ENCODE results near the gene KIF2B. TPM values are rescaled to one million over a fixed set of nuclear protein-coding genes. Genes with fewer than 3 reads are reported as not detected.

KIF2B gene
- total RNA-seq, 6 experiments from 2014 or later, result not detected

DNA sequence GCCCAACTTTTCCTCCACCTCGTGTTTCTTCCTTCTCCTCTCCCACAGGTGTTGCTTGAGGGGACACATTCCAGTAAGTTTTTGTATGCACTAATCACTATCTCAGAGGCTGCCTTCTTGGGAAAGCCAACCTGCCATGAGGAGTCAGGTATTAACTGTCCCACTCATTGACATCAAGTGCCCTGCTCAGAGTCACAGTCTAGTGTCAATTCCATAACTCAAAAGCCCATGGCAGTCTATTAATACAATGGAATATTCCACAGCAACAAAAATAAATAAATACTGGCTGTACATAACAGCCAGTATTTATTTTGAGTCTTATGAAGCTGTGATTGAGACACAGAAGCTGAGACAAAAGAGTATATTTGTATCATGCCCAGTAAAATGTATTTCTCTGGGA, 26.1 kb upstream of the KIF2B start:
- Mint-ChIP-seq H3K27me3 (ENCODE audit: insufficient read depth) (no peaks in the 10 kb centered on the region), H3K4me1 (ENCODE audit: low read depth) (no peaks in the 10 kb centered on the region), H3K4me3 (no peak overlapping the region), H3K9me3 (peaks cover 25% of the 10 kb centered on the region), H3K36me3 (ENCODE audit: low read depth) (no peaks in the 10 kb centered on the region; the same call in 1 of the 2 replicates), H3K27ac (no peak overlapping the region)
- DNase-seq, result no peak
- TF ChIP-seq, protein P1, sequence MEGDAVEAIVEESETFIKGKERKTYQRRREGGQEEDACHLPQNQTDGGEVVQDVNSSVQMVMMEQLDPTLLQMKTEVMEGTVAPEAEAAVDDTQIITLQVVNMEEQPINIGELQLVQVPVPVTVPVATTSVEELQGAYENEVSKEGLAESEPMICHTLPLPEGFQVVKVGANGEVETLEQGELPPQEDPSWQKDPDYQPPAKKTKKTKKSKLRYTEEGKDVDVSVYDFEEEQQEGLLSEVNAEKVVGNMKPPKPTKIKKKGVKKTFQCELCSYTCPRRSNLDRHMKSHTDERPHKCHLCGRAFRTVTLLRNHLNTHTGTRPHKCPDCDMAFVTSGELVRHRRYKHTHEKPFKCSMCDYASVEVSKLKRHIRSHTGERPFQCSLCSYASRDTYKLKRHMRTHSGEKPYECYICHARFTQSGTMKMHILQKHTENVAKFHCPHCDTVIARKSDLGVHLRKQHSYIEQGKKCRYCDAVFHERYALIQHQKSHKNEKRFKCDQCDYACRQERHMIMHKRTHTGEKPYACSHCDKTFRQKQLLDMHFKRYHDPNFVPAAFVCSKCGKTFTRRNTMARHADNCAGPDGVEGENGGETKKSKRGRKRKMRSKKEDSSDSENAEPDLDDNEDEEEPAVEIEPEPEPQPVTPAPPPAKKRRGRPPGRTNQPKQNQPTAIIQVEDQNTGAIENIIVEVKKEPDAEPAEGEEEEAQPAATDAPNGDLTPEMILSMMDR (IDR thresholded peaks at IDR 0.05), result no peak

DNA sequence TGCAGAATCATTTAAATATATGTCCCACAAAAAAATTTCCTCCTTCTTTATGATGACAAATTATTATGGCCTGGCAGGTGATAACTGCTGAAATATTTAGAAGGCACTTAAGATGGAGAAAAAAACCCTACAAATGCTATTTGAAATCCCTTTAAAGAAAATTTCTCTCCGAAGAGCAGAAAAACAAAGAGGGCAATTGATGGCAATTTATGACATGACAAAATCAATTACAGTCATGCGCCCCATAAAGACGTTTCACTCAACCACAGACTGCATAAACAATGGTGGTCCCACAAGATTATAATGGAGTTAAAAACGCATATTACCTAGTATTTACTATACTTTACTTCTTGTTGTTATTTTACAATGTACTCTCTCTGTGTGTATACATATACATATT, 25.2 kb upstream of the KIF2B start:
- Mint-ChIP-seq H3K9me3 (peaks cover 25% of the 10 kb centered on the region), H3K27ac (no peak overlapping the region), H3K36me3 (ENCODE audit: low read depth) (no peaks in the 10 kb centered on the region; the same call in 1 of the 2 replicates), H3K4me1 (ENCODE audit: low read depth) (no peaks in the 10 kb centered on the region), H3K27me3 (ENCODE audit: insufficient read depth) (no peaks in the 10 kb centered on the region), H3K4me3 (no peak overlapping the region)
- no peak for DNase-seq
- TF ChIP-seq, protein P1 (IDR thresholded peaks at IDR 0.05), result no peak

DNA sequence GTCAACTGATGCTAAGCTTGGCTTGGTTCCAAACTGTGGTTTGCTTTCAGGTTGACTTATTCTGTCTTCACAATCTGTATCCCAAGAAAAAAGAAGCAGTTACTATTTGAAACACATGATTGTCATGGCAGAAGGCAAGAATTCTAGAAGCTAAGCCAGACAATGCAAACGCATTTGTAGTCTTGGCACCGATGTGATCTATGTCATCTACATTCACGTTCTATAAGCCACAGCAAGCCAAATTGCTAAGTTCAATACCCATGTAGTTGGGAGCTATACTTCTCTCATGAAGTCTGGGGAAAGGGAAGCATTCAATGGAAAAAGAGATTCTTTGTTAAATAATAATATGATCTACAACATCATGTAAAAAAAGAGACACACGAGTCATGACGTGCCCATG, 18.3 kb upstream of the KIF2B start:
- Mint-ChIP-seq H3K4me3 (no peak overlapping the region), H3K4me1 (ENCODE audit: low read depth) (no peaks in the 10 kb centered on the region), H3K9me3 (peaks cover 7% of the 10 kb centered on the region), H3K36me3 (ENCODE audit: low read depth) (no peaks in the 10 kb centered on the region), H3K27ac (no peak overlapping the region), H3K27me3 (ENCODE audit: insufficient read depth) (no peaks in the 10 kb centered on the region)
- DNase-seq, result no peak
- TF ChIP-seq, protein P1 (IDR thresholded peaks at IDR 0.05), result no peak

DNA sequence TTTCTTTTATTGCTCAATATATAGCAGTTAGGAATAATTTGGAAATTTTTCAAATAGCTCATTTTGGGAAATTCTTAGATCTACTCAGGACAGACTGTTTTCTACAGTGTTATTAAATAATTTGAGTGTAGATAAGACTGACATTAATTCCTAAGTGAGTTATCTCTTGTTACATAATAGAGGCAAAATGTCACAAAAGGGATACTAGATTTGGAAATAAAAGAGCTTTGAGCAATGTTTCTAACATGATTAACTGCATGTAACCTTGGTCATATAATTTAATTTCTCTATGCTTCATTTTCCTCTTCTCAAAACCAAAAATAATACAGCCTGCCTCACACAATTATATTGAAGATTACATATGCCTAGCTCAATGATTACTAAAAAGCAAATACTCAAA, 16.3 kb upstream of the KIF2B start:
- TF ChIP-seq, protein P1 (IDR thresholded peaks at IDR 0.05), result no peak

DNA sequence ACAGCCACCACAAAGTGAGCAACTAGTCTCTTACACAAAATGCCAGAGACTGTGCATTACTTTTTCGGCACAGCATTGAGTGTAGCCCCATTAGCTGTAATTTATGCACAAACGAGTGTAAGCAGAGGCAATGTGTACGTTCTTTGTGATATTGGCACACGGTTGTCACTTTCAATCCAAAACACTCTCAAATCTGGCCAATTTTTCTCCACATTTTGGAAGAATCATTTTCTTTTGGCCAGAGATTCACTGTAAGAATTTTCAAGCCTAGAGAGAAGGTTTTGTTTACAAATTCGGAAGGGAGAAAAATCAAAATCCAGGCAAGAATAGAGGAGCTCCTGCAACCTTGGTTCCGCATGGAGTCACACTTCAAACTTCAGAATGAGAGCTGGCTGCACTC, 15.4 kb upstream of the KIF2B start:
- Mint-ChIP-seq H3K27me3 (ENCODE audit: insufficient read depth) (no peaks in the 10 kb centered on the region), H3K4me1 (ENCODE audit: low read depth) (no peaks in the 10 kb centered on the region), H3K9me3 (peaks cover 13% of the 10 kb centered on the region), H3K27ac (no peak overlapping the region), H3K36me3 (ENCODE audit: low read depth) (no peaks in the 10 kb centered on the region; the same call in 1 of the 2 replicates), H3K4me3 (no peak overlapping the region)
- no peak for DNase-seq
- TF ChIP-seq, protein P1 (IDR thresholded peaks at IDR 0.05), result no peak

More for the DNA sequence above, 16.3 kb upstream of the KIF2B start:
- no peak for DNase-seq
- Mint-ChIP-seq H3K4me3 (no peak overlapping the region), H3K4me1 (ENCODE audit: low read depth) (no peaks in the 10 kb centered on the region), H3K27me3 (ENCODE audit: insufficient read depth) (no peaks in the 10 kb centered on the region), H3K27ac (no peak overlapping the region), H3K9me3 (peaks cover 13% of the 10 kb centered on the region), H3K36me3 (ENCODE audit: low read depth) (no peaks in the 10 kb centered on the region; the same call in 1 of the 2 replicates)

DNA sequence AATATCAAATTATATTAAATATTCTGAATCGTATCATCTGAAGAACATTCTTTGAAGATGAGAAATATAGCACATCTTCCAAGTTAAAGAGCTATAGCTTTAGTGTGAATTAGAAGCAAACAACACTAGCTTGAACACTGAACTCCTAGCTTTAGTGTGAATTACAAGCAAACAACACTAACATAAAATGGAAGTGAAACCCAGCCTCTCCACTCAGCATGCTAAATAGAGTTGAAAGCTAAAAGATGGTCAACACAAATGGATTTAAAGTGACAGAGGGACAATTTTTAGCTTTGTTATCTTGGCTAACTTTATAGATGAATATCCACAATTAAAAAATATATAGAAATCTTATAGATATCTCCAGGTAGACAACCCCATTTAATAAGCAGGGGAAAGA, 4.5 kb upstream of the KIF2B start:
- TF ChIP-seq, protein P1 (IDR thresholded peaks at IDR 0.05), result no peak
- no peaks in the 10 kb centered on the region for H3K27me3 Mint-ChIP-seq (ENCODE audit: insufficient read depth)
- H3K4me3 Mint-ChIP-seq, result no peak overlapping the region
- DNase-seq, result no peak
- H3K36me3 Mint-ChIP-seq (ENCODE audit: low read depth), result no peaks in the 10 kb centered on the region
- peaks cover 8% of the 10 kb centered on the region; the same call in 1 of the 2 replicates for H3K9me3 Mint-ChIP-seq
- H3K27ac Mint-ChIP-seq, result no peak overlapping the region
- no peaks in the 10 kb centered on the region for H3K4me1 Mint-ChIP-seq (ENCODE audit: low read depth)
